ENCODE data around the gene GRK5.

- TF ChIP-seq, protein P1, sequence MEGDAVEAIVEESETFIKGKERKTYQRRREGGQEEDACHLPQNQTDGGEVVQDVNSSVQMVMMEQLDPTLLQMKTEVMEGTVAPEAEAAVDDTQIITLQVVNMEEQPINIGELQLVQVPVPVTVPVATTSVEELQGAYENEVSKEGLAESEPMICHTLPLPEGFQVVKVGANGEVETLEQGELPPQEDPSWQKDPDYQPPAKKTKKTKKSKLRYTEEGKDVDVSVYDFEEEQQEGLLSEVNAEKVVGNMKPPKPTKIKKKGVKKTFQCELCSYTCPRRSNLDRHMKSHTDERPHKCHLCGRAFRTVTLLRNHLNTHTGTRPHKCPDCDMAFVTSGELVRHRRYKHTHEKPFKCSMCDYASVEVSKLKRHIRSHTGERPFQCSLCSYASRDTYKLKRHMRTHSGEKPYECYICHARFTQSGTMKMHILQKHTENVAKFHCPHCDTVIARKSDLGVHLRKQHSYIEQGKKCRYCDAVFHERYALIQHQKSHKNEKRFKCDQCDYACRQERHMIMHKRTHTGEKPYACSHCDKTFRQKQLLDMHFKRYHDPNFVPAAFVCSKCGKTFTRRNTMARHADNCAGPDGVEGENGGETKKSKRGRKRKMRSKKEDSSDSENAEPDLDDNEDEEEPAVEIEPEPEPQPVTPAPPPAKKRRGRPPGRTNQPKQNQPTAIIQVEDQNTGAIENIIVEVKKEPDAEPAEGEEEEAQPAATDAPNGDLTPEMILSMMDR (conservative IDR thresholded peaks at IDR 0.05; ENCODE audit: low read depth, low read length) = no peak
- TF ChIP-seq EZH2 (IDR thresholded peaks at IDR 0.05; ENCODE audit: borderline replicate concordance, low read depth, low read length, poor library complexity, severe bottlenecking) = no peak
Measured at GRCh38 chr10:119176166-119176565, 31.2 kb upstream of the GRK5 start.
